ENCODE results near the gene ZNF524.
"Not testable (repeated sequence)": the region's sequence is repeated elsewhere in the genome, so short reads cannot be mapped to it uniquely, and the experiment has no call there.

ZNF524 gene, protein sequence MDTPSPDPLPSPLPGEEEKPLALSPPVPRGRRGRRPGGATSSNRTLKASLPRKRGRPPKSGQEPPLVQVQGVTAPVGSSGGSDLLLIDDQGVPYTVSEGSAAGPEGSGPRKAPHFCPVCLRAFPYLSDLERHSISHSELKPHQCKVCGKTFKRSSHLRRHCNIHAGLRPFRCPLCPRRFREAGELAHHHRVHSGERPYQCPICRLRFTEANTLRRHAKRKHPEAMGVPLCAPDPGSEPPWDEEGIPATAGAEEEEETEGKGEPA

DNA sequence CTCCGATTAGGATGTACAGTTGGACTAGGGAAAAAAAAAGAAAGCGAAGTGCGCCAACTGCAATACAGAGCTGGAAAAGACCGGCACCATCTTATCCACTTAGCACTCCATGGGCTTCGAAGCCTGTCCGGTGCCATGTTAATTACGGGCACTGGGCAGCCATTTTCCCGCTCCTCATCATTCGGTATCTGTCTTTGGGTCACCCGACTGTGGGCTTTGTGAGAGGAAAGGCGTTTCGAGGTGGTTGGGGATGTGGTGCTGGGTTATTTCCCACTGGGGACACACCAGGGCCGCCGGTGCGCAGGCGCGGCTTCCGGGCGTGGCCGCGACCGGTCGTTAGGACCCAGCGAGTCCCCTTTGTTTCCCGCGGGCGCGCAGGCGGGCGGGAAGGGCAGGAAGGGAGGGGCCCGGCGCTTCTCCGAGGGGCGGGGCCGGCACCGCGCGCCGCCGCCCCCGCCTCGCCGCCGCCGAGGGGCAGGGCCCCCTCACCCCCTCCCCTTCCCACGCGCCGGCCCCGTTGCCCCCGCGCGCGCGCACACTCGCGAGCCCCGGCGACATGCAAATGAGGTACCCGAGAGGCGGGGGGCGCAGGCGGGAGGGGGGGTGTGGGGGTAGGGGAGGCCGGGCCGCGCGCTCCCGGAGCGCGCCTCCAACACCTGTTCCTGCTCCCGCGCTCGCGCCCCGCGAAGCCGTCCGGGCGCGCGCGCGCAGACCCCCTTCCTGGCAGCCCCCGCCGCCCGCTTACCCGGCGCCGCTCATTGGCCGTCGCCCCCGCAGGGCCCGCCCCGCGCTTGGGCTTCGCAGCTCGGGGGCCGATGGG, at the start of gene ZNF524:
Gene ZNF524, plus strand, starts transcription at position 447 of the 820 bp plus-strand sequence. CDS start 1,825 bp downstream, outside the sequence.
- in situ Hi-C loops (cut with MboI; ENCODE audit: low sequenced_read_pairs) = no loop called here

DNA sequence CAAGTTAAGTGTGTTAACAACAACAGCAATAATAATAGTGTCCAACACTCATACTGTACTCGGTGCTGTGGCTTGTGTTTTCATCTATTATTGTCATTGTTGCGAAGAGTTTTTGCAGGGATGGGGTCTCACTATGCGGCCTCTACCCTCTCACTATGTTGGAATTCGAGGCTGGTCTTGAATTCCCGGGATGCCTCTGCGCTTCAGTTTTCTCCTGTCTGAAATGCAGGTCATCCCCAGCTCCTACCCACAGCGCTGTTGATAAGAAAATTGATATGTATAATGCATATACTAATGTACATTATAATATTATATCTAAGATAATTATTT, 49.8 kb upstream of the ZNF524 start:
- in situ Hi-C loops (cut with MboI; ENCODE audit: low sequenced_read_pairs) = no loop called here

DNA sequence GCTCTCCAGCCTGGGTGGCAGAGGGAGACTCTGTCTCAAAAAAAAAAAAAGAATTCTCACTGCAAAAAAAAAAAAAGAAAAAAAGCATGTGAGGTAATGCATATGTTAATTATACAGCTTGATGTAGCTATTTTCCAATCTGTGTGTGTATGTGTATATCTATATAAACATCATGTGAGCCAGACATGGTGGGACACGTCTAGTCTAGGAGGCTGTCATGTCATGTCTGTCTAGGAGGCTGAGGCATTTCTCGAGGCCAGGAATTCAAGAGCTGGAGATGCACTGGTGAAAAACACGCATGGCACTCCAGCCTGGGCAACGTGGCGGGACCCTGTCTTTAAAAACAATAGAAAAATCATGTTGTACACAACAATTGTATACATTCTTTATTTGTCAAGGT, 47.9 kb upstream of the ZNF524 start:
- in situ Hi-C loops (cut with MboI; ENCODE audit: low sequenced_read_pairs) = no loop called here

DNA sequence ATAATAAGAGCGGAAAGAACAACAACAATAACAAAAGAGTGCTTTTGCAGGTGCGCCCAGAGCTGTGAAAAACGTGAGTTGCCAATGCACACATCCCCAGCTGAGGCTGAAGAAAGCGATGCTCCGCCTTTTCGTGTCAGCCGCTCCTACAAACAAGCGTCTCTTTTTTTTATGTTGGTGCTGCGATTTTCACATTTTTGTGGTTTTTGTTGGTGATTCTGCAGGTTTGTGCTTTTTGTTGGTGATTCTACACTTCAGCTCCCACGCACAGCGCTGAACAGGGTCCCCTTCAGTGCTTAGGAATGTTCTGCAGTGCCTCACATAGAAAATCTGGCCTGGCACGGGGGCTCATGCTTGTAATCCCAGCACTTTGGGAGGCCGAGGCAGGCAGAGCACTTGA, 47.5 kb upstream of the ZNF524 start:
- in situ Hi-C loops (cut with MboI; ENCODE audit: low sequenced_read_pairs) = no loop called here

DNA sequence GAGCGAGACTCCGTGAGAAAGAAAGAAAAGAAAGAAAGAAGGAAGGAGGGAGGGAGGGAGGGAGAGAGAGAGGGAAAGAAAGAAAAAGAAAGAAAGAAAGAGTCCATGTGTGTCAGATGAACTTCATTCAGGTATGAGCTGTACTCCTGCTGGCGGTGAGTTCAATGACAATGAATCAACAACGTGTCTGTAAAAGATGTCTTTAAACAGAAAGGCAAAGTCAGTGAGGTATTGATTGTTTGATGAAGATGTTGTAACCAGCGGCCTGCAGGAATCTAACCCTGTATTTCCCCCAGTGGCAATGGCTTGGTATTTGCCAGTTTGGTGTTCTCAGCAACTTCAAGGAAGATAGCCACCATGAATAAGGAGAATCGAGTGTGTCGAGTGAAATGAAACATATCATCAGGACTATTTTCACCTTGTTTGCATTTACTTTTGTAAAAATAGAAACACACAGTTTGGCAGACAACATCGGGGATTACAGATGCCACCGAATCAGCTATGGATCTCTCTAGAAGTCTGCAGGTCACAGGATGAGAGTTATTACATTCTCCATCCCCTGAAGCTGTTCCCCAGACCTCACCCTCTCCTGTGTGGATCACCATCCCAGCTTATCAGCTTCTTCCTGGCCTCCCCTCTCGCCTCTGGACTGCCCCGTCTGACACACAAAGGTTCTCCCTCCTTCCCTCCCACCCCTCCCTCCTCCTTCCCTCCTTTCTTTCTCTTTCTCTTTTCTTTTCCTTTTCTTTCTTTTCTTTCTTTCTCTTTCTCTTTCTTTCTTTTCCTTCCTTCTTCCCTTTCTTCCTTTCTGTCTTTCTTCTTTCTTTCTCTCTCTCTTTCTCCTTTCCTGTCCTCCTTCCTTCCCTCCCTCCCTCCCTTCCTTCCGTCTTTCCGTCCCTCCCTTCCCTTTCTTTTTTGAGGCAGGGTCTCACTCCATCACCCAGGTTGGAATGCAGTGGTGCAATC, 46.6 kb upstream of the ZNF524 start:
- in situ Hi-C loops (cut with MboI; ENCODE audit: low sequenced_read_pairs) = no loop called here

DNA sequence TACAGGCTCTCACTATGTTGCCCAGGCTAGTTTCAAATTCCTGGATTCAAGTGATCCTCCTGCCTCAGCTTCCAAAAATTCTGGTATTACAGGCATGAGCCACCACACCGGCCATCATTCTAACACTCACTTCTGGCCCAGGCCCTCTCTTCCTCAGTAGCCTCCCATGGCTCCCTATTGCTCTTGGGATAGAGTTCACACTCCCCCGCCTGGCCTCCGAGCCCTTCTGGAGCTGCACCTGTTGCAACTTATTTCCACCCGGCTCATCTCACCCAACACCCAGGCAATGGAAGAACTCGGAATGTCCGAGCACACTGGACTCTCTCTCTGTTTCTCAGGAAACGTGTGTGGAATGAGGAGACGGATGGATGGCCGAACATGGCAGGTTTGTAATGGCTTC, 45.8 kb upstream of the ZNF524 start:
- in situ Hi-C loops (cut with MboI; ENCODE audit: low sequenced_read_pairs) = no loop called here

DNA sequence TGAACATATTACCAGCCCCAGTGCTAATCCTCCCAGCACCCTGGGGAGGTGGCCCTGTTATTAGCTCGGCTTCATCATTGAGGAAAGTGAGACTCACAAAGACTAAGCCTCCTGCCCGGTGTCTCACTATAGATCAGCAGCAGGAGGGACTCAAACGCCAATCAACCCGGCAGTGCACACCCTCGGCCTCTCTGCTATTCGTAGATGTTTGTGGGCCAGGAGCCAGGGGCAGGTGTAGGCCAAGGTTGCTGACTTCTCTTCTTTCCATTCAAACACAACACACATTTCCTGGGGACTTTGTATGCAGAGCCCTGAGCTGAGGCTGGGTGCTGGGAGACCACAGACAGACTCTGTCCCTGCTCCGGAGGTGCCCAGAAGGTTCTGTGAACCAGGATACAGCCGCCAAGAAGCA, 45.3 kb upstream of the ZNF524 start:
- in situ Hi-C loops (cut with MboI; ENCODE audit: low sequenced_read_pairs) = no loop called here

DNA sequence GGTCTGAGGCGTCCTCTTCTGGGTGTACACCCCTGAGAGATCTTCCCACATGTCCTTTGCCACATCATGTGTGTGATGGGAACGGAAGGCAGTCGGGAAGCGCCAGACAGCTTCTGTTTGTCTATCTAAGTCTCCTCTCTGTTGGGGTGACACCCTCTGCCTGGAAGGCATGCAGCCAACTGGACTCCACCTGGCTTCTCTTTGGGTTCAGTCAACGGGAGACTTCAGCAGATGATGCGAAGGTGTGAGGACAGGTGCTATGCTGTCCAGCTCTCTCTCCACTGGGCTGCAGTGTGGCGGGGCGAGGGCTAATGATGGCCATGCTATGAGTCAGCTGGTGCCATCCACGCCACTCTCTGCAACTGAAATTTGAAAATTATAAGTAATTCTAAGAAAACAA, 40.4 kb upstream of the ZNF524 start:
- in situ Hi-C loops (cut with MboI; ENCODE audit: low sequenced_read_pairs) = no loop called here

DNA sequence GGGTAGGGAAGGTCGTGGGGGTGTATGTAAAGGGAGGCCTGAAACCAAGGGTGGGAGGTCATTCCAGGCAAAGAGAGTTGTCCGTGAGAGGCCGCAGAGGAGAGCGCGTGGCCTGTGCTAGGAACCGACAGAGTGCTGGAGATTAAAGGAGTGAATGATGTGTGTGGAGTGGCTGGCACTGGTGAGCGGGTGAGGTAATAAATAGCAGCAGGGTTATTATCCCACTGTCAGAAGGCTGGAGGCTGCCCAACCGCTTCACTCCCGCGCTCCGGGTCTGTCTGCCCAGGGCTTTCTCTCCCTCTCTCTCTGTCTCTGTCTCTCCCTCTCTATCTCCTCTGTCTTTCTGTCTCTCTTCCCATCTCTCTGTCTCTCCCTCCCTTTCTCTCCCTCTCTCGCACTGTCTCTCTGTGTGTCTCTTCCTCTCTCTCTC, 36.8 kb upstream of the ZNF524 start:
- in situ Hi-C loops (cut with MboI; ENCODE audit: low sequenced_read_pairs) = no loop called here

DNA sequence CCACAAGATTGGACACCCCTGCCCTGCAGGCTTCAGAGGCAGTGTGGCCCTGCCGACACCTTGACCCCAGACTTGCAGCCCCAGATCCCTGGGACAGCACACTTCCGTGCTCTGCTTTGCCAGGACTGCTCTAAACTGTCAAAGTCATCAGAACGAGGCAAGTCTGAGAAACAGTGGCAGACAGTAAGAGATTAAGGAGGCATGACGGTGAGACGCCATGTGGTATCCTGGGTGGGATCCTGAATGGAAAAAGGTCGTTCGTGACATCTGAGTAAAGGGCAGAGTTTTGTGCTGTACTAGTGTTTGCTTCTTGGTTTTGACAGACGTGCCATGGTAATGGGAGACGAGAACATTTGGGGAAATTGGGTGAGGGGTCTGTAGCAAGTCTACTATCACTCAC, 33.3 kb upstream of the ZNF524 start:
- in situ Hi-C loops (cut with MboI; ENCODE audit: low sequenced_read_pairs) = no loop called here

DNA sequence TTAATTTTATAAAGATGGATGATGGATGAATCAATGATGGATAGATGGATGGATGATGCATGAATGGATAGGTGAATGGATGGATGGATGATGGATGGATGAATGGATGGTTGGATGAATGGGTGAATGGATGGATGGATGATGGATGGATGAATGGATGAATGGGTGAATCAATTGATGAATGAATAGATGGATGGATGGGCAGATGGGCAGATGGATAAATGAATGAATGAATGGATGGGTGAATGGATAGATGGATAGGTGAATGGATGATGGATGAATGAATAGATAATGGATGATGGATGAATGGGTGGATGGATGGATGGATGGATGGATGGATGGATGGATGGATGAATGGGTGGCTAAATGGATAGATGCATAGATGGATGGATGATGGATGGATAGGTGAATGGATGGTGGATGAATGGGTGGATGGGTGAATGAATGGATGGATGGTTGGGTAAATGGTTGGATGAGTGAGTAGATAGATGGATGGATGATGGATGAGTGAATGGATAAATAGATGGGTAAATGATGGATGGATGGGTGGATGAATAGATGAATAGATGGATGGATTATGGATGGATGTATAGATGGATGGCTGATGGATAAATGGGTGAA, 32.3 kb upstream of the ZNF524 start:
- in situ Hi-C loops (cut with MboI; ENCODE audit: low sequenced_read_pairs) = no loop called here

DNA sequence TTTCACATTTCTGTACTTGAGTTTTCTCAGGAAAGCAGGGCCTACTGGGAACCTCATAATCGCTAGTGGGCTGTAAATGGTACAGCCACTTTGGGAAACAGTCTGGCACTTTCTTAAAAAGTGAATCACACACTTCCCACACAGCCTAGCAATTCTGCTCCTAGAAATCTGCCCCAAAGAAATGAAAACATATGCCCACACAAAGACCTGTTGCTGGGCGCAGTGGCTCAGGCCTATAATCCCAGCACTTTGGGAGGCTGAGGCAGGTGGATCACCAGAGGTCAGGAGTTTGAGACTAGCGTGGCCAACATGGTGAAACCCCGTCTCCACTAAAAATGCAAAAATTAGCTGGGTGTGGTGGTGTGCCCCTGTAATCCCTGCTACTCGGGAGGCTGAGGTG, 30.6 kb upstream of the ZNF524 start:
- in situ Hi-C loops (cut with MboI; ENCODE audit: low sequenced_read_pairs) = not testable (repeated sequence)

DNA sequence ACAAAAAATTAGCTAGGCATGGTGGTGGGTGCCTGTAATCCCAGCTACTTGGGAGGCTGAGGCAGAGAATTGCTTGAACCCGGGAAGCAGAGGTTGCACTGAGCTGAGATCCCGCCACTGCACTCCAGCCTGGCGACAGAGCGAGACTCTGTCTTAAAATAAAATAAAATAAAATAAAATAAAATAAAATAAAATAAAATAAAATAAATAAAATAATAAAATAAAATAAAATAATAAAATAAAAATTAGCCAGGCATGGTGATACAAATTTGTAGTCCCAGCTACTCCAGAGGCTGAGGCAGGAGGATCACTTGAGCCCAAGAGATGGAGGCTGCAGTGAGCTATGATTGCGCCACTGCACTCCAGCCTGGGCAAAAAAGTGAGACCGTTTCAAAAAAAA, 26.2 kb upstream of the ZNF524 start:
- in situ Hi-C loops (cut with MboI; ENCODE audit: low sequenced_read_pairs) = not testable (repeated sequence)

DNA sequence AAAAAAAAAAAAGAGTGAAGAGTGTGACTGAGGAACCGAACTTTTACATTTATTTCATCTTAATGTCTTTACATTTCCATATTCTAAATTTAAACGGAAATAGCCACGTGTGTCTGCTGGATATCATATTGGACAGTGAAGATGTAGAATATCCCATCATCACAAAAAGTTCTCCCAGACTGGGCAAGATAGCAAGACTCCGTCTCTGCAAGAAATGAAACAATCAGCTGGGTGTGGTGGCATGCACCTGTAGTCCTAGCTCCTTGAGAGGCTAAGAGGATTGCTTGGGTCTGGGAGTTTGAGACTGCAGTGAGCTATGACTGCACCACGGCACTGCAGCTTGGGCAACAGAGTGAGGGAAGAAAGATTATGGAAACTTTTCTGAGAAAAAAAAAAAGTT, 23.3 kb upstream of the ZNF524 start:
- in situ Hi-C loops (cut with MboI; ENCODE audit: low sequenced_read_pairs) = no loop called here

DNA sequence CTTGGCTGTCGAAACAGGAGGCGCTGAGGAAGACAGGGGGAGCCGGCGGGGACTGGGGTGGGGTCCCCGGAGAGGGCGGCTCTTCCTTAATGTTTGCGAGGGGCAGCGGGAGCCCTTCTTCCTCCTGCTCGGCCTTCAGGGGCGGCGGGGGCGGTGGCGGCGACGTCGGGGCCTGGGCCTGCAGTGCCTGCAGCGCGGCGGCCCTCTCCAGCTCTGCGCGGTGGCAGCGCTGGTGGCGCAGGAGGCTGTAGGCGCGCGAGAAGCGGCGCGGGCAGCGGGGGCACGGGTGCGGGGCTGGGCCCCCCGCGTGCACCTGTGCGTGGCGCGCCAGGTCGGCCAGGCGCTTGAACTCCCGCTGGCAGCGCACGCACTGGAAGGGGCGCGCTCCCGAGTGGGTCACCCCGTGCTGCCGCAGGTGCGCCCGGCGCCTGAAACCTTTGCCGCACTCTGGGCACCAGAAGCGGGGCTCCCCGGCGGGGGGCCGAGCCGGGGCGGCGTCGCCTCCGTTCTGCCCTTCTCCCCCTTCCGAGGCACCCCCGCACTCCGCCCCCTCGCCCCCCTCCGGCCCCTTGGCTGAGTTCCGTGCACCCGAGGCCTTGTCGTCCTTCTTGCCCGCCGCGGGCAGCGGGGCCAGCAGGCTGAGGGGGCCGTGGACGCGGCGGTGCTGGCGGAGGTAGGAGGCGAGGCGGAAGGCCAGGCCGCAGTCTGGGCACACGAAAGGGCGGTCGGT, 21.9 kb upstream of the ZNF524 start:
- in situ Hi-C loops (cut with MboI; ENCODE audit: low sequenced_read_pairs) = no loop called here

DNA sequence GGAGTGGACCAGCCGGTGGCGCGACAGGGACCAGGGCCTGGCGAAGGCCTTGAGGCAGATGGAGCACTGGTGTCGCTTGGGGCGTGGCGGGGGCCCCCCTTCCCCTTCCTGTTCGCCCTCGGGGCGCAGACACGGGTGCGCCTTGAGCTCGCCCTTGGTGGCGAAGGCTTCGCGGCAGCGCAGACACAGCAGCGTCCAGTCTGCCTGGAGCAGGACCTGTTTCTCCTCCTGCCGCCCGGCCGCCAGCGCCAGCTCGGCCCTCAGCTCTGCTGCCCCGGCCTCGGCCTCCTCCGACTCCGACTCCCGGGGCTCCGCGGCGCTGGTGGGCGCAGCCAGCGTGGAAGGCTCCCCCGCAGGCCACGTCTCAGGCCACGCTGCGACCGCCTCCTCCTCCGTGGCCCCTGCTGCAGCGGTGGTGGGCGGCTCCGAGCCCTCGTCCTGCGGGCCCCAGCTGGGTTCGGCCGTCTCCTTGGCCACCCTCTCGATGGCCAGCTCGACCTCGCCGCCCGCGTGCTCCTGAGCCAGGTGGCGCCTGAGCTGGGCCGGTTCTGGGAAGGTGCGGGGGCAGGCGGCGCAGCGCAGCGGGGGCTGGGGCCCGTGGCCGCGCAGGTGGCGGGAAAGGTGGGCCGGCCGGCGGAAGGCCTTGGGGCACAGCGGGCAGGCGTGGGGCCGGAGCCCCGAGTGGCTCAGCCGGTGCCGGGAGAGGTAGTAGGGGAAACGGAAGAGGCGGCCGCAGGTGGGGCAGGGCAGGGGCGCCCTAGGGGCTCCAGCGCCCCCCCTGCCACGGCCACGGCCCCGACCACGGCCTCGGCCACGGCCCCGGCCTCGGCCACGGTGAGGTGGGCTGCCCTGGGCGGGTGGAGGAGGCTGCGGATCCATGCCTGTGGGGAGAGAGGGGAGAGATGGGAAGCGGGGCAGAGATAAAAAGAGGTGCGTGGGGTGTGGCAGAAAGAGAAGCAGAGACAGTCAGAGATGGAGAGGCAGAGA, 21.0 kb upstream of the ZNF524 start:
- in situ Hi-C loops (cut with MboI; ENCODE audit: low sequenced_read_pairs) = no loop called here

DNA sequence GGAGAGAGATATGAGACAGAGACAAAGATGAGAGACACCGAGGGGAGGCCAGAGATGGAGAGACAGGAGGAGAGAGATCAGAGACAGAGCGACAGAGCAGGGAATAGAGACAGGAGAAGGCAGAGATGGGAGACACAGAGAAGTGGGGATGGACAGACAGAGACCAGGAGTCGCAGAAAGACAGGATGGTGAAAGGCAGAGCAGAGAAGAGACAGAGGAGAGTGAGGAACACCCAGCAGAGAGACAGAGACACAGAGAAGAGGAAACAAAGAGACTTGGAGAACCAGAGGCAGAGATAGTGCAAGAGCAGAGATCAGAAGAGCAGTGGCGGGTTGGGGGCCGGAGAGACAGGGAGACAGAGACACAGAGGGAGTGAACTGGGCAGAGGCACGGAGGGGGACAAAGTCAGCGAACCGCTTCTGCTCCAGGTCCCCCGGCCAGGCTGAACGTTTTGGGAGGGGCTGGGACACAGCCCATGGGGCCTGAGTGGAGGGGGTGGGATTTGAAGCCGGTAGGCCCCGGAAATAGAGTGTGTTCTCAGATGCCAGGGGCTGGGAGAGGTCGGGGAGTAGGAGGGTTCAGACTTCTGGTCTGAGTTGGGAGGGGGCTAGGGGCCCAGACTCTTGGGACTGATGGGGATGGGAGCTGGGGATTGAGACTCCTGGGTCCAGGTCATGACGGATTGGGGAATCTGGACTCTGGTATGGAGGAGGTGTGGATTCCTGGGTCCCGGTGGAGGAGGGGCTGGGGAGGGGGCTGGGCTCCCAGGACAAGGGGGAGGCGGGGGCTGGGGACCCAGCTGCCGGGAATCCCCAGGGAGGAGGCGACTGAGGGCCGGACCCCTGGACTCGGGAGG, 20.1 kb upstream of the ZNF524 start:
- in situ Hi-C loops (cut with MboI; ENCODE audit: low sequenced_read_pairs) = no loop called here

DNA sequence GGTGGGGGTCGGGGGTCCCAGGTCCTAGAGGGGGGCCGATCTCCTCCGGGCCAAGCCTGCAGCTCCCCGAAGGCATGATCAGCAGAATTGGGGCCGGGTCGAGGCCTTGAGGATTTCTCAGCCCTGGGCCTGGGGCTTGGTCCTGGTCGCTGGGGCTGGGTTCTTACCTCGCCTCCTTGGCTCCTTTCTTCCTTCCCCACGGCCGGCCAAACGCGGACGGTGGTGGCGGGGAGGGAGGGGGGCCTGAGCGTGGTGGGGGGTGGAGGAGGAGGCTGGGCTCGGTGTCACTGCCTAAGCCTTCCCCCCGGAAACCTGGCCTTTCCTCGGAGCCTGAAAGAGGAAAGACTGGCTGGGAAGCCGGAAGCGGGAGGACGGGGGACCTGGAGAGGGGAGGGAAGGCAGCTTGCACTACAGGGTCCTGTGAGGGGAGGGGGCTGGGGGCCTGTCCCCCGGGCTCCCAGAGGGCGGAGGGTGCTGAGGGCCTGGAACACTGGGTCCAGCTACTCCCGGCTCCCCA, 19.4 kb upstream of the ZNF524 start, which contains the start of gene ZNF579:
Gene ZNF579, minus strand, starts transcription at position 221 of the 517 bp plus-strand sequence. CDS start 1,209 bp downstream, outside the sequence.
- in situ Hi-C loops (cut with MboI; ENCODE audit: low sequenced_read_pairs) = no loop called here

Measured in HL-60/S4 treated with retinoic acid at 250 ng/mL for 4 days and 3 days (cell line).